ENCODE data around the gene BOD1.
A peak's percentile ranks its signal among the peaks of the same experiment; 100 is the strongest.

DNA sequence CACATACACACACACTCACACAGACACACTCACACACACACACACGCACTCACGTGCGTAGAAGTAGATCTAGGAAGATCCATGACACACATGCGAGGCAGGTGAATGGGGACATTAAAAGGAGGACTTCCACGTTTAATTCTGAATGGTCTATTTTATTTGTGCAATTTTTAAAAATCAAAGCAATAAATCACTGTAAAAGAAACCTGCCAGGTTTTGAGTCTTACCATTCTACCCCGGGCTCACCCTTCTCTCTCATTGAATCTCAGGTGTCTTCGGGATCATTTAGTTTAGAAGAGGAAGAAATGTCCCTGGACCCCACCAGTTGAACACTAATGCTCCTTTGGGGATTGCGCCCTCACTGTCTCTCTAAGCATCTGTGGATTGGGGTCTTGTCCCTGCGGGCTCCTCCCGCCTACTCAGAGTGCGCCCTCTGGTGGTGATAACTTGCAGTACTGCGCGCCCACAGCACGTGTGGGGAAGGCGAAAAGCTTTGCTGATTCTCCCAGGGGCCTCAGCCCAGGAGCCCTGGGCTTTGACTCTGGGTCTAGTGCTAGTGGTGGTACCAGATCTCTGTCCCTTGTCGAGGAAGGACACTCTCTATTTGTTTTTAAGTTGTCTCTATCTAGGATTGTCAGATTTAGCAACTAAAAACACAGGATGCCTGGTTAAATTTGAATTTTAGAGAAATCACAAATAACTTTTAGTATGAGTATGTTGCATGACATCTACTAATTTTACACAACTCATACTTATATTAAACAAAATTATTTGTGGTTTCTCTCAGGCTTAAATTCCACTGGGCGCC, 34.8 kb downstream of the BOD1 start:
- TF ChIP-seq RXRA (IDR thresholded peaks at IDR 0.05) (no peak), CTCF (IDR thresholded peaks at IDR 0.05; ENCODE audit: low read depth, low read length, missing input control) (peak; percentile 38), RAD21 (IDR thresholded peaks at IDR 0.05) (peak in 1 of 2 donors; percentile 45), TAF1 (conservative IDR thresholded peaks at IDR 0.05) (no peak), HNF4G (IDR thresholded peaks at IDR 0.05) (no peak), ZBTB33 (IDR thresholded peaks at IDR 0.05) (no peak), EGR1 (IDR thresholded peaks at IDR 0.05; ENCODE audit: low read depth in 2 of 2) (no peak)
- TF ChIP-seq, protein P1, sequence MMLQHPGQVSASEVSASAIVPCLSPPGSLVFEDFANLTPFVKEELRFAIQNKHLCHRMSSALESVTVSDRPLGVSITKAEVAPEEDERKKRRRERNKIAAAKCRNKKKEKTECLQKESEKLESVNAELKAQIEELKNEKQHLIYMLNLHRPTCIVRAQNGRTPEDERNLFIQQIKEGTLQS (IDR thresholded peaks at IDR 0.05) = no peak
- TF ChIP-seq, protein P2, sequence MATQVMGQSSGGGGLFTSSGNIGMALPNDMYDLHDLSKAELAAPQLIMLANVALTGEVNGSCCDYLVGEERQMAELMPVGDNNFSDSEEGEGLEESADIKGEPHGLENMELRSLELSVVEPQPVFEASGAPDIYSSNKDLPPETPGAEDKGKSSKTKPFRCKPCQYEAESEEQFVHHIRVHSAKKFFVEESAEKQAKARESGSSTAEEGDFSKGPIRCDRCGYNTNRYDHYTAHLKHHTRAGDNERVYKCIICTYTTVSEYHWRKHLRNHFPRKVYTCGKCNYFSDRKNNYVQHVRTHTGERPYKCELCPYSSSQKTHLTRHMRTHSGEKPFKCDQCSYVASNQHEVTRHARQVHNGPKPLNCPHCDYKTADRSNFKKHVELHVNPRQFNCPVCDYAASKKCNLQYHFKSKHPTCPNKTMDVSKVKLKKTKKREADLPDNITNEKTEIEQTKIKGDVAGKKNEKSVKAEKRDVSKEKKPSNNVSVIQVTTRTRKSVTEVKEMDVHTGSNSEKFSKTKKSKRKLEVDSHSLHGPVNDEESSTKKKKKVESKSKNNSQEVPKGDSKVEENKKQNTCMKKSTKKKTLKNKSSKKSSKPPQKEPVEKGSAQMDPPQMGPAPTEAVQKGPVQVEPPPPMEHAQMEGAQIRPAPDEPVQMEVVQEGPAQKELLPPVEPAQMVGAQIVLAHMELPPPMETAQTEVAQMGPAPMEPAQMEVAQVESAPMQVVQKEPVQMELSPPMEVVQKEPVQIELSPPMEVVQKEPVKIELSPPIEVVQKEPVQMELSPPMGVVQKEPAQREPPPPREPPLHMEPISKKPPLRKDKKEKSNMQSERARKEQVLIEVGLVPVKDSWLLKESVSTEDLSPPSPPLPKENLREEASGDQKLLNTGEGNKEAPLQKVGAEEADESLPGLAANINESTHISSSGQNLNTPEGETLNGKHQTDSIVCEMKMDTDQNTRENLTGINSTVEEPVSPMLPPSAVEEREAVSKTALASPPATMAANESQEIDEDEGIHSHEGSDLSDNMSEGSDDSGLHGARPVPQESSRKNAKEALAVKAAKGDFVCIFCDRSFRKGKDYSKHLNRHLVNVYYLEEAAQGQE (IDR thresholded peaks at IDR 0.05) = no peak

Measured in liver (tissue), 3 donors.